Erythroblast (primary cell): Measurements from ENCODE around the gene TTC21B.

Experiments
- DNase-seq, 2 experiments: peaks; one replicate each; lab custom pipeline; 2025; lab: John Stamatoyannopoulos, UW
- GATA1 ChIP-seq: IDR thresholded peaks from 2 replicates; pipeline ENCODE4 v1.6.1; 2011; ENCODE audit warnings: low read depth, mild to moderate bottlenecking, control low read depth, low read length, moderate library complexity
- POLR2A ChIP-seq: IDR thresholded peaks from 2 replicates; pipeline ENCODE4 v1.6.1; 2011; ENCODE audit warnings: mild to moderate bottlenecking, low read length

Gene TTC21B

DNA sequence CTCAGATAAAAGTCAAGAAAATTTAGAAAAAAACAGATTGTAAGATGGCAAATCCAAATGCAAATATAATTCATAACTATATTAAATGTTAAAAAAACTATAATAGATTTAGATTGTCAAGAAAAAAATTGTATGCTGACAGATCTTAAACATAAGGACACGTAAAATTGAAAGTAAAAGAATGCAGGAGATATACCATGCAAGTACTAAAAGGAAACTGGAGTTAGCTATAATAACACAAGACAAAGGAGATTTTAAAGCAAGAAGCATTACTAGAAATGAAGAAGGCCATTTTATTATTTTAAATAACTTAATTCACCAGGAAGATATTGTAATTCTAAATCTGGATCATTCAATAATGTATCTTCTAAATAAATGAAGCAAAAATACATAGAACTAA is 48.3 kb downstream of the TTC21B start:
- DNase-seq, result no peak
- no peak for TF ChIP-seq POLR2A
- TF ChIP-seq GATA1, result no peak

DNA sequence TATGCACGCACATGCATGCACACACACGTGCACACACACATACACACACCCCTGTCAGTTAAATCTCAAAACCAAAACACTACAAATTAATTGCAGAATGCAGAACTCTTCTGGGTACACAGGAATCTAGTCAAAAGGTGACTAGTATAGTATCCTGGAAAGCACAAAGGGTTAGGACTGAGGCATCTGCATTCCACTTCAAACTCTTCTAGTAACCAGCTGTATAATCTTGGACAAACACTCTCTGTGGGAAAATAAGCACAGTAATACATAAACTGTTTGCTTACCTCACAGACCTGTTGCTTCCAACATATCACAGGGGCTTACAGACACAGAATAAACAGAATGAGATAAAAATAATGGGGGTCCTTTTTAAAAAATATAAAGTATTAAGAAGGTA is 49.1 kb downstream of the TTC21B start:
- DNase-seq, result no peak
- no peak for TF ChIP-seq POLR2A
- TF ChIP-seq GATA1, result no peak

DNA sequence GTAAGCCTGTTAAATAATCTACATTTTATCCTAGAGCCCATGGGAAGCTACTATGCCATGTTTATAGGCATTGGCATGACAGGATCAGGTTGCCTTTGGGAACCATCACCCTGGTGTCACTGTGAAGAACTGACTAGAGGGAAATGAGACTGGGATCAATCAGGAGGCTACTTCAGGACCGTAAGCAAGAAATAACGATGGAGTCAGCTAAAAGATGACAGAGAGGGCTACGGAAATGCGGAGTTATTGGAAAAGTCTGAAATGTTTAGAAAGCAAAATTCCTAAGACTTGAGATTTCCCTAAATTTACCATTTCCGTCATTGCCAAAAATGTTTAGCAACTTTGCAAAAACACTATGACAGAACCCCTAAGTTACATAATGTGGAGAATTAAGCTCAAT is 50.2 kb downstream of the TTC21B start:
- no peak for DNase-seq
- TF ChIP-seq POLR2A (no peak), GATA1 (no peak)

DNA sequence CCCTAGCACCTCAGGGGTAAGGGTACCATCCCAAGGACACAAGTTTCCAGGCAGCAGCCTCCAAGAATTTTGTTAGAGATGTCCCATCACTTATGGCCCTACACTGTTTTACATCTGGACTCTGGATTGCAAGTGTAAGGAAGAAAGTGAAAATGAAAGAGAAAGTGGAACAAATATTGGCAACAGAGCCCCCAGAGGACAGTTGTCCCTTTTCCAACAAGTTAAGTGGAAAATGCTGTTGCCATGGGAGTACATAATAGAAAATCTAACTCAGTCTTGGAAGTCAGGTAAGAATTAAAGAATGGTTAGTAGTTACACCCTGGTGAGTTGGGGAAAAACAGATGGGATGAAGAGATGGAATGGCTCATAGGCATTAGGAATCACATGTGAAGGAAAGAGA is 50.6 kb downstream of the TTC21B start:
- DNase-seq, result peak; percentile 42 to 58

DNA sequence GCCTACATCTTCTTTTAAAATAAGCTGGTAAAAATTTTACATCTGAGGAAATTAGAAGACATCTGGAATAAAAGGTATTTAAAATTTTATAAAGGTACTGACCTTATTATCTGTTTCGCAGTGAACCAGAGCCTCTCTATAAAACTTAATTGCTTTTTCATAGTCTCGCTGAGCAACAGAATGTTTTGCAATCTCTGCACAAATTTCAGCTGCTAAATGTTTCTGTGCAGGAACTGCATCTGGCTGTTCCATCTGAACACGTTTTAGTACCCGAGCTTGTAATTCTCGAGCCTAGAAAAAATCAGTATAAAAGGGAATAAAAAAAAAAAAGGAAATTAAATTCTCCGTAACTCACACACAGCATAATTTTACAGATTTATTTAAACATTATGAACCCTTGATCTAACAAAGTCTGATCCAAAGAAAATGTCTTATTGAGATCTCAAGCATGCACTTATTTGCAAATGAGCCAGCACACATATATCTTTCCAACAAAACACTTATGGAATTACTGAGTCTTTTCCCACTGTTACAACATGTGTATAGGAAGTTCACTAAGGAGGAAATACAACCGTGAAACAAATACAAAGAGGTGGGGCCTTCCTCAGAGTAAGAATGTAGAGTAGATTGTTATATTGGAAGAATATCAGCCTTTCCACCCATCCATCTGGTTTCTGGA is 51.8 kb downstream of the TTC21B start:
- DNase-seq, result no peak
- TF ChIP-seq GATA1, result no peak
- no peak for TF ChIP-seq POLR2A

More for the DNA sequence above, 50.6 kb downstream of the TTC21B start:
- TF ChIP-seq GATA1 (no peak), POLR2A (no peak)

DNA sequence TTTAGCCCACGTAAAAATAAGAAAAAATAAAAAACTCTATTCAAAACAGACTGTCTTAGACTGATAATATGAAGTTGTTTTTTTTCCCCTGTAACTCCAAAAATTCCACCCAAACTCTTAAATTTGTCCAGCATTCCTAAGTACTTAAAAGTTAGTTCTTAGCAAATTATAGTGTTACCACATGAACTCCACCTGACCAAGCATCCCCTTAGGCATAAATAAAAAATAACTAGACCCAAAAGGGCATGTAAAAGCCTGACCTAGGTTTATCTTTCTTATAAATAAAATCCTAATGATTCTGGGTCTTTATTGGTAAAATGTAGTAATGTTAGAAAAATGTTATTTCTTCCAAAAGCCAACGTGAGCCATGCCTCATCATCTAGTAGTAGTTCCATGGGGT is 54.3 kb downstream of the TTC21B start:
- TF ChIP-seq GATA1 (no peak), POLR2A (no peak)
- no peak for DNase-seq

DNA sequence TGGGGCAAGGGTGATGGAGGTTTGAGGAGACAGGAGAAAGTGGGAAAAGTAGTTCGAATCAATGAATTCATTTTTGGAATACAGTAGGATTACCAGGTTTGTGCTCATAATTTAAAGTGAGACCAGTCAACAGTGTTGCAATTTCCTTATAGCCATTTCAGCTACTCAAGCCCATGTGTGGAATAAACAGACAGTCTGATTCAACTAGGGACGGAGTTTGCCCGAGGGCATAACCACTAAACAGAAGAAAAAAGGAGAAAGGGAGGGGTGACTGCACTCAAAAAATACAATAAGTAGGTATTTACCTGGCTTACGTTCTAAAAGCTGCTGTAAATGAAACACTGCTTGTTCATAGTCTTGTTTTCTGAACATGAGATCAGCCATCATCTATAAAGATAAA is 55.2 kb downstream of the TTC21B start:
- DNase-seq, result no peak
- TF ChIP-seq POLR2A, result no peak
- TF ChIP-seq GATA1, result no peak

DNA sequence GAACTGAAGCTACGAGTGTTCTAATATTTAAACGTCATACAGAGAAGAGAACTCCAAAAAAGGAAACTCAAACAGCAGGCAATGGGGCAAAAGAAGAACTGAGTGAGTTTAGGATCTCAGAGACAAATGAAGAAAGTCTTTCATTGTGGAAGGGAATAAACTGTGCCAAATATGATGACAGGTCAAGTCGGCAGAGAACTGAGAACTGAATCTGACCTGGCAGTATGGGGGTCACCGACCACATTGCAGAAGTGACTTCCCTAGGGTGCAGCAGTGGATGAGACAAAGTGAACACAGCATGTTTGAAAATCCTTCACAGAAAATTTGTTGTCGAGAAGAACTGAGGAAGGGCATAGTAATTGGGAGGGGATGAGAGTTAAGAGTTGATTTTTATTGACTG is 55.9 kb downstream of the TTC21B start:
- TF ChIP-seq POLR2A (no peak), GATA1 (no peak)
- no peak for DNase-seq

DNA sequence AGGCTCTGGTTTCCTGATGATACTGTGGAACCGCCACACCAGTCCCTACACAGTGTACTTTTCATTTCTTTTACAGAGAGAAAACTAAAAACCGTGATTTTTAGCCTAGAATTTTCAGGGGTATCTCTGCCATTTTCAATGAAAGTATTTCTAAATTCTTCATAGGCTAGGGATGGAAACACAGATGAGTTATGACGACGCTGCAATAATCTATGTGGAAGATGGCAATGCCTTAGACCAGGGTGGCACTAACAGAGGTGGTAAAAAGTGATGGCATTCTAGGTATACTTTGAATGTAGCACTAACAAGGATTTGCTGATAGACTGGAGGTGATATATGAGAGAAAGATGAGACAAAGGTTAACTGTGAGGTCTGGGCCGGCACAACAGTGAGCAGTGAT is 56.5 kb downstream of the TTC21B start:
- no peak for DNase-seq
- no peak for TF ChIP-seq GATA1
- no peak for TF ChIP-seq POLR2A

DNA sequence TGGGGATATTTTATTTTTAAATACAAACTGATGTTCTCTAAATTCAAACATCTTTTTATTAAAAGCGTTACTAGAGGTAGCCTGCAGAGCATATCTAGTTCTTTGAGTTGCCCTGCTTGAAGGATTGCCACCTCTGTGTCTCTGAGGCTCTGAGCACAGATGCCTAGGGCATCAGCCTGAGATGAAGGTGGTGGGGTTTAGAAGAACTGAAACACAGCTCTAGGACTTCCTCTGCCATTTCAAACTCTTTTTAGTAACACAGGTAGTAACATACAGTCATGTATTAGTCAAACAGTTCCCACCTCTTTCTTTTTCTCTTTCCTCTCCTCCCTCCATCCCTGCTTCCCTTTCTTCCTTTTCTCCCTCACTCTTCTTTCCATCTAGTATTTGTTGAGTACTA is 57.6 kb downstream of the TTC21B start:
- TF ChIP-seq GATA1 (no peak), POLR2A (no peak)

DNA sequence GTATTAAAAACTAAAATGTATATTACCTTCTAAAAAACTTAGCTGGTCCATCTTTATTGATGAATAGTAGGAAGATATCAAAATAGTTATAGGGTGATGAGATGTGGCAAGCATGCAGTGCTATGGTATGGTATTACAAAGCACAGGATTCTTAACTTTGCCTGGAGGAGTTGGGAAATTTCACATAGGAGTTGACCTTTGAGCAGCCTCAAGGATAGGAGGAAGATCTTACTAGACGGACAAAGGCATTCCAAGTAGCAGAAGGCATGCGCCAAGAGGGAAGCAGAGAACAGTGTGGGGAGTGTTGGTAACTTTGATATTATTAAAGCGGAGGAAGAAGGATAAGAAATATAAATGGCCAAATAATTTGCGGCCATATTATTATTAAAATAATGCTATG is 60.0 kb downstream of the TTC21B start:
- DNase-seq, result no peak
- TF ChIP-seq POLR2A, result no peak
- TF ChIP-seq GATA1, result no peak

More for the DNA sequence above, 57.6 kb downstream of the TTC21B start:
- DNase-seq, result no peak

DNA sequence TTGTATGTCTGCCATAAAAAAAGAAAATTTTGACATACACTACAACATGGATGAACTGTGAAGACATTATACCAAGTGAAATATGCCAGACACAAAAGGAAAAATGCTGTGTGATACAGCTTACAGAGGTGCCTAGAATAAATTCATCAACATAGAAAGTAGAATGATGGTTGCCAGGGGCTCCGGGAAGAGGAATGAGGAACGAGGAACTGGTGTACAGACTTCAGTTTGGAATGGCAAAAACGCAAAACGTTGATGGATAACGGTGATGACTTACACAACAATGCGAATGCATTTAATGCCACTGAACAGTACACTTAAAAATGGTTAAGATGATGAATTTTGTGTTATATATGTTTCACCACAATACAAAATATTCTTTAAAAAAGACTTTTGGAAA is 61.0 kb downstream of the TTC21B start:
- no peak for DNase-seq
- TF ChIP-seq POLR2A (no peak), GATA1 (no peak)

DNA sequence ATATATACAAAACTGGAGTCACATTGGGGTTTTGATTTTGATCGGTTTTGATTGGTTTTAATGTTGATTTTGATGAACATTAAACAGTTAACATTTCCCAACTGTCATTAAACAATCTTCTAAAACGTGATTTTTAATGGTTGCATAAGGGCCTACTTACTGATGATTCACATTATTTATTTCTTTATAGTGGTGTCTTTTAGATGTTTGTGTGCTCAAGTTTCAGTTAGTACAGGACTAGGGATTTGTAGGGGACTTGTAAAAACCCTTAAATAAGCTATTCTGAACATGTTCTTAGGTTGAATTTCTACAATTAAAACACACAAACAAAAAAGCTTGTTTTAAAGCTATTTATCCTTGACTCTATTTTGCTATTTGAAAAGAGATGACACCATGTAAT is 61.6 kb downstream of the TTC21B start:
- no peak for DNase-seq
- TF ChIP-seq POLR2A, result no peak
- TF ChIP-seq GATA1, result no peak

DNA sequence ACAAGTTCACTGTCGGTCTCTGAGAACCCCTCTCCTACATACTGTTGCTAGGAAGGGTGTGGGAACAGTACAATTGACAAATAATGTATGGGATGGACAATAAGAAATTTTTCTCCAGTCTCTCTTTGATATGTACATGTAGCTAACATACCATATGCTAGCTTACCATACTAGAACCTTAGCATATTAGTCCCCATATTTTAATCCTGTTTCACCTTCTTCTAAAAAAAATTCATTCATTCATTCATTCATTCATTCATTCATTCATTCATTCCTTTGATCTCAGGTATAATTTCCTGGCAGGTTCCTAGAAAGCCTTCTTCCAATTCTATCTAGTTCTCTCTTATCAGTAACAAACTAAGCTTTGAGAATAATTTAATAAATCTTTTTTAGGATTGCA is 62.2 kb downstream of the TTC21B start:
- no peak for DNase-seq
- TF ChIP-seq POLR2A, result no peak
- TF ChIP-seq GATA1, result no peak

DNA sequence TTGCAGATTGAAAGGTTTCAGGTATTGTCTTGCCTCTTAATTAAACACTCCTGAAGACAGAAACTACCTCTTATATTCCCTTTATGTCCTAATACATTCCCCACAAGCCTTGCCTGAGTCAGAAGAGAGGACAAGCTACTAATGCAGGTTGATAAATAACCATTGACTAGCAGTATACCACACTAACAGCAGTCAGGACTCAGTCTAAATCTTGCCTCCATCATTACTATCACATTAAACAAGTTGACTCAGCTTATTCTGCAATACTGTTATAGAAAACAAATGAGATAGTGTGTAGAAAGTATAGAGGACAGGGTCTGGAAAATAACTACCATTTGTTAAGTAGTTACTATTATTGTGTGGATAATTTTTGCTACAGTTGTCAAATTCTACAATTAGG is 63.8 kb downstream of the TTC21B start:
- no peak for DNase-seq
- TF ChIP-seq GATA1 (no peak), POLR2A (no peak)

DNA sequence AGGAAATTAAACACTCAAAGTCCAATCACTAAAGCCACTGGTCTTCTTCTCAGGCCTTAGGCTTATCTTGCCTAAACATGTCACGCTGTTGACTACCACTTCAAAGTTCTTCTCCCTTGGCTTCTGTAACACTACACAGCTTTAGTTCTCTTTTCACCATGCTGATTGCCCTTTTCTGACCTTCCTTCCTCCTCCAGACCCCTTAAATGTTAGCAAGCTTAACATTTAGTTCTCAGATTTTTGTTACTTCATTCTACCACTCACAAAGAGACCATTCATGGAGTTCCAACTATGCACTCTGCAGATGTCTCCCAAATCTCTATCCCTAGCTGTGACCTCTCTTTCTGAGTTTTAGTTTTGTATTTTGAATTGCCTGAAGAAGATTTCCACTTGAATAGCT is 64.4 kb downstream of the TTC21B start:
- TF ChIP-seq POLR2A, result no peak
- no peak for TF ChIP-seq GATA1
- peak; percentile 13 to 20 for DNase-seq
